Keratinocyte (primary cell): Measurements from ENCODE around the gene HEG1. TPM values are rescaled to one million over a fixed set of nuclear protein-coding genes. Genes with fewer than 3 reads are reported as not detected.

Experiments
- DNase-seq: peaks from one replicate; pipeline ENCODE4 v3.0.0-alpha.2; 2011; ENCODE audit warnings: low read depth, missing footprints, low spot score
- FAIRE-seq: peaks from 2 replicates; lab custom pipeline; 2011; peaks lifted over from hg19 to GRCh38; lab: Jason Lieb, UNC
- H2AFZ ChIP-seq: 2 replicates; pipeline ENCODE4 v1.6.0; 2012; ENCODE audit warnings: low read length, control low read depth, inconsistent platforms; ENCODE audit not compliant: control insufficient read depth
- H3K27ac ChIP-seq: 2 replicates; pipeline ENCODE4 v1.5.1; 2011; ENCODE audit warnings: low read length; ENCODE audit not compliant: control insufficient read depth, insufficient read depth
- H3K27me3 ChIP-seq: 3 replicates; pipeline ENCODE4 v1.6.0; 2011; ENCODE audit warnings: low read length; ENCODE audit not compliant: control insufficient read depth, insufficient read depth; ENCODE audit errors: extremely low read depth
- H3K36me3 ChIP-seq, 2 experiments: 2 replicates in 1 of 2; 3 replicates in 1 of 2; pipeline ENCODE4 v1.5.1; 2011; ENCODE audit warnings: low read length in 2 of 2, mild to moderate bottlenecking in 1 of 2; ENCODE audit not compliant: control insufficient read depth in 2 of 2, insufficient read depth in 2 of 2; ENCODE audit errors: extremely low read depth in 1 of 2
- H3K4me1 ChIP-seq: 3 replicates; pipeline ENCODE4 v1.5.1; 2011; ENCODE audit warnings: low read length; ENCODE audit not compliant: control insufficient read depth, insufficient read depth; ENCODE audit errors: extremely low read depth
- H3K4me2 ChIP-seq: 3 replicates; pipeline ENCODE4 v1.6.0; 2011; ENCODE audit warnings: low read depth, low read length; ENCODE audit not compliant: control insufficient read depth, insufficient read depth; ENCODE audit errors: extremely low read depth
- H3K4me3 ChIP-seq, 3 experiments: fragments of 200-600 bp in 1 of 3; sonication (generic) in 1 of 3; 2 replicates in 2 of 3; 3 replicates in 1 of 3; pipeline ENCODE4 v1.5.1; 2011 to 2016; ENCODE audit warnings: low read length in 3 of 3, mild to moderate bottlenecking in 3 of 3, control low read depth in 2 of 3, inconsistent platforms in 1 of 3, low read depth in 1 of 3, mixed read lengths in 1 of 3, mixed run types in 1 of 3, moderate library complexity in 1 of 3; ENCODE audit not compliant: control insufficient read depth in 2 of 3, insufficient read depth in 2 of 3; ENCODE audit errors: extremely low read depth in 1 of 3
- H3K79me2 ChIP-seq: 2 replicates; pipeline ENCODE4 v1.6.0; 2012; ENCODE audit warnings: low read length; ENCODE audit not compliant: control insufficient read depth, insufficient read depth
- H3K9ac ChIP-seq: 3 replicates; pipeline ENCODE4 v1.6.0; 2011; ENCODE audit warnings: low read length; ENCODE audit not compliant: control insufficient read depth, insufficient read depth; ENCODE audit errors: extremely low read depth
- H3K9me1 ChIP-seq: 3 replicates; pipeline ENCODE4 v1.6.0; 2011; ENCODE audit warnings: low read length; ENCODE audit not compliant: control insufficient read depth, insufficient read depth; ENCODE audit errors: extremely low read depth
- H3K9me3 ChIP-seq: 2 replicates; pipeline ENCODE4 v1.5.1; 2012; ENCODE audit warnings: low read depth, low read length; ENCODE audit not compliant: control insufficient read depth
- H4K20me1 ChIP-seq: 3 replicates; pipeline ENCODE4 v1.6.0; 2011; ENCODE audit warnings: low read length; ENCODE audit not compliant: control insufficient read depth, insufficient read depth; ENCODE audit errors: extremely low read depth
- EZH2 ChIP-seq: IDR thresholded peaks from one replicate; pipeline ENCODE4 v1.6.1; 2012; ENCODE audit warnings: inconsistent platforms, mild to moderate bottlenecking, low read length, moderate library complexity
- dilution Hi-C: fragments of 300-500 bp; cut with MboI; formaldehyde crosslinking; loops from one replicate; pipeline ENCODE4 v1.7.0; 2020; ENCODE audit warnings: low sequenced_read_pairs; ENCODE audit not compliant: extremely low pct_ligation_motif_present
- polyA plus RNA-seq, 5 experiments: library from polyadenylated mRNA; depleted of rRNA in 3 of 5; stranded (reverse) in 3 of 5; stranded (forward) in 1 of 5; unstranded in 1 of 5; fragments of >200 nt; gene quantifications; 1 replicate in 1 of 5; 2 replicates in 3 of 5; 3 replicates in 1 of 5; pipeline versions ENCODE4 v1.2.1 to v1.2.3, GENCODE V29; 2011 to 2012; ENCODE audit warnings: missing spikeins in 2 of 5, low read depth in 1 of 5, low replicate concordance in 1 of 5
- TF ChIP-seq, protein P1 (sequence below), 3 experiments: IDR thresholded peaks in 1 of 3; conservative IDR thresholded peaks in 1 of 3; optimal IDR thresholded peaks in 1 of 3; 2 replicates in 2 of 3; 3 replicates in 1 of 3; pipeline versions ENCODE3 to v1.5.1; 2011; ENCODE audit warnings: low read length in 3 of 3, mild to moderate bottlenecking in 3 of 3, moderate library complexity in 2 of 3, control low read depth in 1 of 3, inconsistent platforms in 1 of 3; ENCODE audit not compliant: insufficient read depth in 2 of 3; ENCODE audit errors: extremely low read depth in 1 of 3

The HEG1 gene
- polyA plus RNA-seq, 1 donor (not counting 4 experiments of a cell fraction or from before 2014, with no cell fraction given): 12.7 TPM

DNA sequence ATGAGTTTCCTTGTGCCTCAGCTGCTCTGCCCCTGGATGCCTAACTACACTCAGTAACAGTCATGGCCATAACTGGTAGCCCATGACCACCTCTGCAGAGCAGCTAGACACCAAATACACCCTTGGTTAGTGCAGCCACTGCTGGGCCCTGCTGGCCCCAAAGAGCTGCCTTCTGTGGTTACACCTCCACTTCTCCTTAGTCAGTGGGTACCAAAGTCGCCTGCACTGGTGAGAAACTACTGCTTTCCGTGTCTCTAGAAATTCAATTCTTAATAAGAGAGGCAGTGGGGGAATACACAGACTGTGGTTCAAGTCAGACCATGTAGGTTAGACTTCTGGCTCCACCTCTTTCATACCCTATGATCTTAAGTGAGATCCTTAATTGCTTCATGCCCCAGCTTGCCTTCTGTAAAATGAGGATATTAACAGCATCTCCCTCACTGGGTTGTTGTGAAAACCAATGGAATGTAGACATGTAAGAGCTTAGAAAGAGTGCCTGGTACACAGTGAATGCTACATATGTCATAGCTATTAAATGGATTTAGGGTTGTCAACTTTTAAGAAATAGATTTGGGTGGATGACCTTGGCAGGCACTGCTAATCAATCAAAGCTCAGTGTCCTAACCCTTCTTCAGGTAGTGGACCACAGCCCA is 18.2 kb downstream of the HEG1 start:
- H3K9ac ChIP-seq: no peak overlapping the region
- no peak for DNase-seq
- TF ChIP-seq, protein P1, sequence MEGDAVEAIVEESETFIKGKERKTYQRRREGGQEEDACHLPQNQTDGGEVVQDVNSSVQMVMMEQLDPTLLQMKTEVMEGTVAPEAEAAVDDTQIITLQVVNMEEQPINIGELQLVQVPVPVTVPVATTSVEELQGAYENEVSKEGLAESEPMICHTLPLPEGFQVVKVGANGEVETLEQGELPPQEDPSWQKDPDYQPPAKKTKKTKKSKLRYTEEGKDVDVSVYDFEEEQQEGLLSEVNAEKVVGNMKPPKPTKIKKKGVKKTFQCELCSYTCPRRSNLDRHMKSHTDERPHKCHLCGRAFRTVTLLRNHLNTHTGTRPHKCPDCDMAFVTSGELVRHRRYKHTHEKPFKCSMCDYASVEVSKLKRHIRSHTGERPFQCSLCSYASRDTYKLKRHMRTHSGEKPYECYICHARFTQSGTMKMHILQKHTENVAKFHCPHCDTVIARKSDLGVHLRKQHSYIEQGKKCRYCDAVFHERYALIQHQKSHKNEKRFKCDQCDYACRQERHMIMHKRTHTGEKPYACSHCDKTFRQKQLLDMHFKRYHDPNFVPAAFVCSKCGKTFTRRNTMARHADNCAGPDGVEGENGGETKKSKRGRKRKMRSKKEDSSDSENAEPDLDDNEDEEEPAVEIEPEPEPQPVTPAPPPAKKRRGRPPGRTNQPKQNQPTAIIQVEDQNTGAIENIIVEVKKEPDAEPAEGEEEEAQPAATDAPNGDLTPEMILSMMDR (optimal IDR thresholded peaks at IDR 0.05 in 1 of 3, IDR thresholded peaks at IDR 0.05 in 1 of 3, conservative IDR thresholded peaks at IDR 0.05 in 1 of 3; ENCODE audit: extremely low read depth in 1 of 3, insufficient read depth in 2 of 3, low read length in 3 of 3): no peak
- TF ChIP-seq EZH2: no peak
- peaks cover 11% of the 10 kb centered on the region for H3K79me2 ChIP-seq
- no peak overlapping the region for H3K27ac ChIP-seq
- FAIRE-seq: peak; percentile 71
- dilution Hi-C loops: no loop called here
- no peaks in the 10 kb centered on the region for H3K27me3 ChIP-seq
- H2AFZ ChIP-seq: no peak overlapping the region
- H3K9me3 ChIP-seq: no peaks in the 10 kb centered on the region
- H3K36me3 ChIP-seq: no peaks in the 10 kb centered on the region
- peaks cover 14% of the 10 kb centered on the region for H3K4me1 ChIP-seq
- H3K4me3 ChIP-seq: no peak overlapping the region
- H3K9me1 ChIP-seq: no peaks in the 10 kb centered on the region
- H3K4me2 ChIP-seq: peak overlapping the region; percentile 11
- H4K20me1 ChIP-seq: no peaks in the 10 kb centered on the region

DNA sequence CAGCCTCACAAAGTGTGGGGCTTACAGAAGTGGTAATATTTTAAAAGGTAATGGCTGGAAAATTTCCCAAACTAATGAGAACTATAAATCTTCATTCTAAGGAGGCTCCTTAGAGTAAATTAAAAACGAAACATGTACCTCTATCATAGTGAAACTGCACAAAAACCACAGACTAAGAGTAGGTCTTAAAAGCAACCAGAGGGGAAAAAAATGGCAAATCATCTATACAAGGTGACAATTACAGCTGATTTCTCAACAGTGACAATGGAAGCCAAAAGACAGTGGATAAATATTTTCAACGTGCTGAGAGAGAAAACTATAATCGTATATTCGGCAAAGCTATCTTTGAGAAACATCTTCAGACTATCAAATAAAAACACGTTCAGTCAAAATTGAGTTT is 20.6 kb downstream of the HEG1 start:
- Histone ChIP-seq H3K27me3 (no peaks in the 10 kb centered on the region), H2AFZ (no peak overlapping the region), H3K4me3 (no peak overlapping the region), H4K20me1 (no peaks in the 10 kb centered on the region), H3K79me2 (peaks cover 17% of the 10 kb centered on the region), H3K9ac (no peak overlapping the region), H3K4me2 (no peak overlapping the region), H3K9me3 (no peaks in the 10 kb centered on the region), H3K4me1 (peaks cover 14% of the 10 kb centered on the region), H3K36me3 (no peaks in the 10 kb centered on the region), H3K27ac (no peak overlapping the region), H3K9me1 (no peaks in the 10 kb centered on the region)
- no peak for FAIRE-seq
- dilution Hi-C loops: no loop called here
- no peak for TF ChIP-seq EZH2
- TF ChIP-seq, protein P1 (optimal IDR thresholded peaks at IDR 0.05 in 1 of 3, IDR thresholded peaks at IDR 0.05 in 1 of 3, conservative IDR thresholded peaks at IDR 0.05 in 1 of 3; ENCODE audit: extremely low read depth in 1 of 3, insufficient read depth in 2 of 3, low read length in 3 of 3): no peak
- DNase-seq: no peak
